K562 (cell line): ENCODE results near the gene KMT2E. TPM values are rescaled to one million over a fixed set of nuclear protein-coding genes. Genes with fewer than 3 reads are reported as not detected.

Source experiments
- DDX20 ChIP-seq: fragments of 450-650 bp; IDR thresholded peaks from 2 replicates; pipeline ENCODE4 v1.6.1; 2016; ENCODE audit warnings: missing genetic modification characterization, low read depth, mild to moderate bottlenecking, missing compliant biosample characterization, moderate library complexity
- DIDO1 ChIP-seq: fragments of 450-650 bp; IDR thresholded peaks from 2 replicates; pipeline ENCODE4 v1.6.1; 2016; ENCODE audit warnings: low read depth, missing biosample characterization, missing genetic modification characterization
- ETV6 ChIP-seq, 3 experiments: fragments of 150-350 bp in 1 of 3; sonication (generic) in 1 of 3; formaldehyde crosslinking in 1 of 3; IDR thresholded peaks; 2 replicates each; pipeline versions ENCODE4 v1.6.1 to v1.8.0; 2014 to 2022; ENCODE audit warnings: borderline replicate concordance in 2 of 3, low read depth in 2 of 3, antibody characterized with exemption in 1 of 3, low read length in 1 of 3, mild to moderate bottlenecking in 1 of 3, missing genetic modification reagents in 1 of 3
- HDAC8 ChIP-seq: fragments of 450-650 bp; IDR thresholded peaks from 2 replicates; pipeline ENCODE4 v1.6.1; 2016; ENCODE audit warnings: mild to moderate bottlenecking, missing genetic modification characterization, moderate library complexity, missing compliant biosample characterization
- KDM4B ChIP-seq, 2 experiments: fragments of 450-650 bp in 1 of 2; sonication (generic) in 1 of 2; IDR thresholded peaks; 2 replicates each; pipeline ENCODE4 v1.6.1; 2016 to 2017; ENCODE audit warnings: borderline replicate concordance in 2 of 2, antibody characterized with exemption in 1 of 2, low read depth in 1 of 2, mild to moderate bottlenecking in 1 of 2
- MCM3 ChIP-seq: fragments of 450-650 bp; IDR thresholded peaks from 2 replicates; pipeline ENCODE4 v1.6.1; 2016
- NCOA4 ChIP-seq: fragments of 450-650 bp; IDR thresholded peaks from 2 replicates; pipeline ENCODE4 v1.6.1; 2018; ENCODE audit warnings: mild to moderate bottlenecking; ENCODE audit not compliant: partially characterized antibody
- PCBP2 ChIP-seq: fragments of 200-400 bp; formaldehyde crosslinking; IDR thresholded peaks from 2 replicates; pipeline ENCODE4 v1.6.1; 2018; ENCODE audit warnings: low read length, low read depth, mild to moderate bottlenecking, moderate library complexity; ENCODE audit not compliant: poor library complexity, severe bottlenecking
- PHB2 ChIP-seq: fragments of 450-650 bp; IDR thresholded peaks from 2 replicates; pipeline ENCODE4 v1.6.1; 2017; ENCODE audit warnings: low read depth
- PHTF2 ChIP-seq: fragments of 250-450 bp; sonication (Bioruptor Pico); IDR thresholded peaks from 2 replicates; pipeline ENCODE4 v1.5.0; 2021; ENCODE audit warnings: mild to moderate bottlenecking
- RAD51 ChIP-seq: fragments of 450-650 bp; IDR thresholded peaks from 2 replicates; pipeline ENCODE4 v1.7.1; 2016; ENCODE audit warnings: low read depth, mild to moderate bottlenecking, borderline replicate concordance
- RBM15 ChIP-seq: fragments of 200-400 bp; formaldehyde crosslinking; IDR thresholded peaks from 2 replicates; pipeline ENCODE4 v1.6.1; 2018; ENCODE audit warnings: mild to moderate bottlenecking, low read length, moderate library complexity; ENCODE audit not compliant: insufficient read depth
- RUNX1 ChIP-seq: sonication (generic); IDR thresholded peaks from 2 replicates; pipeline ENCODE4 v1.6.1; 2016; ENCODE audit warnings: antibody characterized with exemption, low read depth
- SMARCA4 ChIP-seq: fragments of 450-650 bp; IDR thresholded peaks from 2 replicates; pipeline ENCODE4 v1.6.1; 2016
- ZNF165 ChIP-seq: fragments of 250-450 bp; sonication (Bioruptor Pico); IDR thresholded peaks from 2 replicates; pipeline ENCODE4 v1.4.0; 2020; ENCODE audit warnings: borderline replicate concordance
- ZNF707 ChIP-seq: fragments of 250-450 bp; sonication (Bioruptor Pico); conservative IDR thresholded peaks from 2 replicates; pipeline ENCODE4 v1.8.0; 2022; ENCODE audit warnings: inconsistent platforms, mild to moderate bottlenecking, moderate library complexity
- ZNF764 ChIP-seq: fragments of 250-450 bp; sonication (Bioruptor Pico); IDR thresholded peaks from 2 replicates; pipeline ENCODE4 v1.4.0; 2020; ENCODE audit warnings: low read depth, mild to moderate bottlenecking, moderate library complexity
- ZNF77 ChIP-seq: fragments of 250-450 bp; sonication (Bioruptor Pico); IDR thresholded peaks from 2 replicates; pipeline ENCODE4 v1.5.0; 2020
- ZSCAN32 ChIP-seq: fragments of 450-650 bp; formaldehyde crosslinking; IDR thresholded peaks from 2 replicates; pipeline ENCODE4 v1.4.0; 2020; ENCODE audit warnings: mild to moderate bottlenecking, moderate library complexity
- polyA plus RNA-seq, 8 experiments: library from polyadenylated mRNA; depleted of rRNA in 4 of 8; stranded (reverse) in 5 of 8; unstranded in 3 of 8; fragments of >200 nt; fragmentation: Nextera tagmentation in 2 of 8; fragmentation: Illumina TruSeq in 1 of 8; extraction: Ambion mirVana in 2 of 8; extraction: Trizol in 1 of 8; gene quantifications; 2 replicates each; pipeline versions ENCODE4 v1.2.1 to v1.2.3, GENCODE V29; 2011 to 2014; ENCODE audit warnings: inconsistent platforms in 1 of 8, missing spikeins in 1 of 8
- total RNA-seq, 7 experiments: library from RNA; depleted of rRNA in 6 of 7; stranded (reverse); fragments of >200 nt in 6 of 7; fragmentation: Illumina TruSeq in 2 of 7; extraction: Trizol in 2 of 7; gene quantifications; 2 replicates each; pipeline versions ENCODE4 v1.2.1 to v1.2.3, GENCODE V29; 2011 to 2021; ENCODE audit warnings: low replicate concordance in 1 of 7
- TF ChIP-seq, protein P1 (sequence below): fragments of 250-450 bp; sonication (Bioruptor Pico); IDR thresholded peaks from 2 replicates; pipeline ENCODE4 v1.5.0; 2021; ENCODE audit warnings: mild to moderate bottlenecking, borderline replicate concordance
- TF ChIP-seq, protein P2 (sequence below): fragments of 450-650 bp; IDR thresholded peaks from 2 replicates; pipeline ENCODE4 v1.6.1; 2016; ENCODE audit warnings: borderline replicate concordance
- TF ChIP-seq, protein P3 (sequence below): fragments of 450-650 bp; formaldehyde crosslinking; IDR thresholded peaks from 2 replicates; pipeline ENCODE4 v1.4.0; 2020; ENCODE audit warnings: mild to moderate bottlenecking, moderate library complexity
- TF ChIP-seq, protein P4 (sequence below): fragments of 250-450 bp; sonication (Bioruptor Pico); IDR thresholded peaks from 2 replicates; pipeline ENCODE4 v1.8.0; 2021; ENCODE audit warnings: moderate library complexity, mild to moderate bottlenecking, inconsistent platforms

Gene KMT2E
- total and polyA plus RNA-seq, 9 of the 15 experiments (the other 6 are each of a cell fraction or from before 2014, with no cell fraction given): 8.9 to 55.3 (median 38.1) TPM

- TF ChIP-seq MCM3 (no peak), PCBP2 (no peak), KDM4B (IDR thresholded peaks at IDR 0.05; ENCODE audit: borderline replicate concordance in 2 of 2, low read depth in 1 of 2) (no peak), RAD51 (no peak), ZSCAN32 (no peak), ZNF165 (no peak), ZNF77 (CRISPR knock-in tag) (no peak), DIDO1 (tag) (no peak), RBM15 (no peak), PHB2 (peak; percentile 95), HDAC8 (no peak), SMARCA4 (peak; percentile 93), ETV6 (IDR thresholded peaks at IDR 0.05; ENCODE audit: borderline replicate concordance in 1 of 2, low read depth in 2 of 2, low read length in 1 of 2) (no peak), ETV6 (CRISPR knock-in tag; IDR thresholded peaks at IDR 0.05; ENCODE audit: borderline replicate concordance) (no peak), DDX20 (tag) (no peak), PHTF2 (CRISPR knock-in tag) (no peak), ZNF764 (CRISPR knock-in tag) (no peak), RUNX1 (no peak), NCOA4 (no peak), ZNF707 (CRISPR knock-in tag) (no peak)
- TF ChIP-seq, protein P1, sequence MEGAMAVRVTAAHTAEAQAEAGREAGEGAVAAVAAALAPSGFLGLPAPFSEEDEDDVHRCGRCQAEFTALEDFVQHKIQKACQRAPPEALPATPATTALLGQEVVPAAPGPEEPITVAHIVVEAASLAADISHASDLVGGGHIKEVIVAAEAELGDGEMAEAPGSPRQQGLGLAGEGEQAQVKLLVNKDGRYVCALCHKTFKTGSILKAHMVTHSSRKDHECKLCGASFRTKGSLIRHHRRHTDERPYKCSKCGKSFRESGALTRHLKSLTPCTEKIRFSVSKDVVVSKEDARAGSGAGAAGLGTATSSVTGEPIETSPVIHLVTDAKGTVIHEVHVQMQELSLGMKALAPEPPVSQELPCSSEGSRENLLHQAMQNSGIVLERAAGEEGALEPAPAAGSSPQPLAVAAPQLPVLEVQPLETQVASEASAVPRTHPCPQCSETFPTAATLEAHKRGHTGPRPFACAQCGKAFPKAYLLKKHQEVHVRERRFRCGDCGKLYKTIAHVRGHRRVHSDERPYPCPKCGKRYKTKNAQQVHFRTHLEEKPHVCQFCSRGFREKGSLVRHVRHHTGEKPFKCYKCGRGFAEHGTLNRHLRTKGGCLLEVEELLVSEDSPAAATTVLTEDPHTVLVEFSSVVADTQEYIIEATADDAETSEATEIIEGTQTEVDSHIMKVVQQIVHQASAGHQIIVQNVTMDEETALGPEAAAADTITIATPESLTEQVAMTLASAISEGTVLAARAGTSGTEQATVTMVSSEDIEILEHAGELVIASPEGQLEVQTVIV (CRISPR knock-in tag): no peak
- TF ChIP-seq, protein P2, sequence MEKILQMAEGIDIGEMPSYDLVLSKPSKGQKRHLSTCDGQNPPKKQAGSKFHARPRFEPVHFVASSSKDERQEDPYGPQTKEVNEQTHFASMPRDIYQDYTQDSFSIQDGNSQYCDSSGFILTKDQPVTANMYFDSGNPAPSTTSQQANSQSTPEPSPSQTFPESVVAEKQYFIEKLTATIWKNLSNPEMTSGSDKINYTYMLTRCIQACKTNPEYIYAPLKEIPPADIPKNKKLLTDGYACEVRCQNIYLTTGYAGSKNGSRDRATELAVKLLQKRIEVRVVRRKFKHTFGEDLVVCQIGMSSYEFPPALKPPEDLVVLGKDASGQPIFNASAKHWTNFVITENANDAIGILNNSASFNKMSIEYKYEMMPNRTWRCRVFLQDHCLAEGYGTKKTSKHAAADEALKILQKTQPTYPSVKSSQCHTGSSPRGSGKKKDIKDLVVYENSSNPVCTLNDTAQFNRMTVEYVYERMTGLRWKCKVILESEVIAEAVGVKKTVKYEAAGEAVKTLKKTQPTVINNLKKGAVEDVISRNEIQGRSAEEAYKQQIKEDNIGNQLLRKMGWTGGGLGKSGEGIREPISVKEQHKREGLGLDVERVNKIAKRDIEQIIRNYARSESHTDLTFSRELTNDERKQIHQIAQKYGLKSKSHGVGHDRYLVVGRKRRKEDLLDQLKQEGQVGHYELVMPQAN: no peak
- TF ChIP-seq, protein P3, sequence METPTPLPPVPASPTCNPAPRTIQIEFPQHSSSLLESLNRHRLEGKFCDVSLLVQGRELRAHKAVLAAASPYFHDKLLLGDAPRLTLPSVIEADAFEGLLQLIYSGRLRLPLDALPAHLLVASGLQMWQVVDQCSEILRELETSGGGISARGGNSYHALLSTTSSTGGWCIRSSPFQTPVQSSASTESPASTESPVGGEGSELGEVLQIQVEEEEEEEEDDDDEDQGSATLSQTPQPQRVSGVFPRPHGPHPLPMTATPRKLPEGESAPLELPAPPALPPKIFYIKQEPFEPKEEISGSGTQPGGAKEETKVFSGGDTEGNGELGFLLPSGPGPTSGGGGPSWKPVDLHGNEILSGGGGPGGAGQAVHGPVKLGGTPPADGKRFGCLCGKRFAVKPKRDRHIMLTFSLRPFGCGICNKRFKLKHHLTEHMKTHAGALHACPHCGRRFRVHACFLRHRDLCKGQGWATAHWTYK: no peak
- TF ChIP-seq, protein P4, sequence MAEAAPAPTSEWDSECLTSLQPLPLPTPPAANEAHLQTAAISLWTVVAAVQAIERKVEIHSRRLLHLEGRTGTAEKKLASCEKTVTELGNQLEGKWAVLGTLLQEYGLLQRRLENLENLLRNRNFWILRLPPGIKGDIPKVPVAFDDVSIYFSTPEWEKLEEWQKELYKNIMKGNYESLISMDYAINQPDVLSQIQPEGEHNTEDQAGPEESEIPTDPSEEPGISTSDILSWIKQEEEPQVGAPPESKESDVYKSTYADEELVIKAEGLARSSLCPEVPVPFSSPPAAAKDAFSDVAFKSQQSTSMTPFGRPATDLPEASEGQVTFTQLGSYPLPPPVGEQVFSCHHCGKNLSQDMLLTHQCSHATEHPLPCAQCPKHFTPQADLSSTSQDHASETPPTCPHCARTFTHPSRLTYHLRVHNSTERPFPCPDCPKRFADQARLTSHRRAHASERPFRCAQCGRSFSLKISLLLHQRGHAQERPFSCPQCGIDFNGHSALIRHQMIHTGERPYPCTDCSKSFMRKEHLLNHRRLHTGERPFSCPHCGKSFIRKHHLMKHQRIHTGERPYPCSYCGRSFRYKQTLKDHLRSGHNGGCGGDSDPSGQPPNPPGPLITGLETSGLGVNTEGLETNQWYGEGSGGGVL (CRISPR knock-in tag): no peak
Observed at GRCh38 chr7:104967088-104967487, 46.9 kb upstream of the KMT2E start (continued).
